ENCODE data around the gene TMEM101.
"Not testable (repeated sequence)": the region's sequence is repeated elsewhere in the genome, so short reads cannot be mapped to it uniquely, and the experiment has no call there.

The TMEM101 gene

GRCh38 chr17:44023545-44024270, 8.9 kb upstream of the TMEM101 start:
- DNase-seq, result no peak

- no peak for DNase-seq
Observed at GRCh38 chr17:44022246-44022645, 7.5 kb upstream of the TMEM101 start.

GRCh38 chr17:44021227-44021626, 6.5 kb upstream of the TMEM101 start:
- DNase-seq, result not testable (repeated sequence)

- DNase-seq, result no peak
Observed at GRCh38 chr17:44014133-44014436, 678 bp downstream of the TMEM101 start.

DNA sequence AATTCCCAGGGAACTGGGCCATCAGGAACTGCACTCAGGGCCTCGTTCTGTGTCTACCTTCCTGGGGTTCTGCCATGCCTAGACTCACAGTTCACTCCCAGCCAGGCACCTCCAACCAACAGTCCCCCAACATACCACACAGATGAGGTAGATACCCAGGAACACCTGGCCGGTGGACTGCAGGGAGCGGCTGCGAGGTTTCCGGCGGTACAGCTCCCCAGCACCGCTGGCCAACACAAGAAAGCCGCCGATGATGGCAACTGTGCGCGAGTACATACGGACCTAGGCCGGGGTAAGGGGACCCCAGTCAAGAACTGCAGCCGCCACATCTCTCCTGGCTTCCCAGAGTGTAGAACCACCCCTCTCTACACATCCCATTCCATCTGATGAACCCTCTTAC, 1.9 kb downstream of the TMEM101 start:
- DNase-seq, result no peak

DNA sequence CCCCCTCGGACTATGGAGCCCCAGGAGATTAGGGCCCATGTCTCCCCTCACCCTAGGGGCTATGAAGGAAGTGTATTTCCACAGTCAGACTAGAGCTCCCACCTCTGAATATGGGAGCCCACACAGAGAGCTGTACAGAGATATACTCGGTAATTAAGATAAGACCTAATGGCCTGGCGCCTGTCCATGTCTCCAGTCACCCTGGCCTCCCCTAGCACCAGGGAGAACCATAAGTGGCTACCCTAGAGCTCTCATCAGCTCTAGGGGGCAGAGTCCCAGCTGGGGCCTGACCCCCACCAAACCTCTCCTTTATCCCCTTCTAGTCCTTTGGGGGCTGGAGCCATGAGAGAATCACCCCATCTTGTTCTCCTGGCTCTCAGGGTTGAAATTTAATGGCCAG, 2.4 kb downstream of the TMEM101 start:
- no peak for DNase-seq

DNA sequence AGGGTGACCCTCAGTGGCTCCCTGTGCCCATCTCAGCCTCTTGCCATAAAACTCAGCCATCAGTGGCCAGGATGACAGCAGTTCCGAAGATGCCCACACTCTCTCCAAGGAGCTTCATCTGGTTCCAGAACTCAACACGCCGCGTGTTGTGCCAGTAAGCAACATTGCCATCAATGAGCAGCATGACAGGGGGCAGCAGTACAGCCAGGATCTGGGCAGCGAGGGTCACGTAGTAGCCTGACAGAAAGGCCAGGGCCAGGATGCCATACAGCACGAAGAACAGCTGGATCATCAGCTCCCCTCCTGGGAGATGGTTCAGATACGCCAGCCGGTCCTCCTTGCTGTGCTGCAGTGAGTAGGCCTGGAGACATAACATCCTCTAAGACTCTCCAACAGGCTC, 2.9 kb downstream of the TMEM101 start:
- no peak for DNase-seq

DNA sequence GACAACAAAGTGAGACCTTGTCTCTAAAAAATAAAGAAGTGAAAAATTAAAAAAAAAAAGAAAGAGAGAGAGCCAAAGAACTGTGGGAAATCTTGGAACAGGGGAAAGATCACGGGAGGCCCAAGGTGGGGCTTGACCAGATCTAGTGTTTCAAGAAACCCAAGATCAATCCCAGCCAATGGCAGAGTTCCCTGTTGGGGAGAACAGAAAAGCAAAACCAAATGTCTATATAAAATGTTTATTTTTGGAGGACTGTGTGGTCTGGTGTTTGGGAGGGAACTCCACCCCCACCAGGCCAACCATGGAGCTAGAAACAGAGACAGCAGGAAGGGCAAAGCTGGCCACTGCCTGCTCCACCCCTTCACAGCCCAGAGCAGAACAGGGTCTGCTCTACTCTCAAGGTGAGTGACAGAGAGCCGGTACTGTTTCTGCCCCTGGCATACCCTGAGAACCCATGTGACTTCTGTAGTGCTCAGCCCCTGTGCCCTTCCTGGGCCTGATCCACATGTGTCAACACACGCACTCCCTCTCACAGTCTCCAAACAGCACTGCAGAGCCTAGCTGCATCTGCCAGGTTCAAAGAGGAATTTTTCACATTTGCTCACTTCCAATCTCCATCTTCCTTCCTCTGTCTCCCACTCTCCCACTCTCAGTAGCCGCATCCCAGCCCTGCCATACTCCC, 3.7 kb downstream of the TMEM101 start:
- no peak for DNase-seq

- DNase-seq, result no peak
Observed at GRCh38 chr17:44008205-44008909, 6.4 kb downstream of the TMEM101 start.

DNA sequence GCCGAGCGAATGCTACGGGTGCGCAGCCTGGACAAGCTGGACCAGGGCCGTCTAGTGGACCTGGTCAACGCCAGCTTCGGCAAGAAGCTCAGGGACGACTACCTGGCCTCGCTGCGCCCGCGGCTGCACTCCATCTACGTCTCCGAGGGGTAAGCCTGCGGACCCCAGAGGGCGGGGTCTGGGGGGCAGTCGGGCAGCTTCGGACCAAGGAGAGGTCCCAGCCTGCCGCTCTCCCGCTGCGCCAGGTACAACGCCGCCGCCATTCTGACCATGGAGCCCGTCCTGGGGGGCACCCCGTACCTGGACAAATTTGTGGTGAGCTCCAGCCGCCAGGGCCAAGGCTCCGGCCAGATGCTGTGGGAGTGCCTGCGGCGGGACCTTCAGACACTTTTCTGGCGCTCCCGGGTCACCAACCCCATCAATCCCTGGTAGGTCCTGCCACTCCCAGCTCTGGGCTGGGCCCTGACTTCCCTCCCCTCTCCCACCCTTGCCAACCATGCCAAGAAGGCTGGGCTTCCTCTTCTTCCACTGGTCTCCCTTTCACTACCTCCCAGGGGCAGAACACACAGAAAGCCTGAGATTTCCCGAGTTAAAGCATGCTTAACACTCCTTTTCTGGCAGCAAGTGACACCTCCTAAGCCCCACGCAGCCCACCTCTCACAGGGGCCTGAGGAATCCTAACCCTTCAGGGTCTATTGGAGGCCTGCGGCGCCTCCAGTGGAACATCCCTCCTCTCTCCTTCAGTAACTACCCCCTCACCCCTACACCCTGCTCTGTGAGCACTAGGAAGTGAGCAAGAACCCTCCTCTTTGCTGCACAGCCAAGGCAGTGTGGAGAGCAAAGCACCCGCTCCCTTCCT, 7.2 kb downstream of the TMEM101 start:
- DNase-seq, result no peak

DNA sequence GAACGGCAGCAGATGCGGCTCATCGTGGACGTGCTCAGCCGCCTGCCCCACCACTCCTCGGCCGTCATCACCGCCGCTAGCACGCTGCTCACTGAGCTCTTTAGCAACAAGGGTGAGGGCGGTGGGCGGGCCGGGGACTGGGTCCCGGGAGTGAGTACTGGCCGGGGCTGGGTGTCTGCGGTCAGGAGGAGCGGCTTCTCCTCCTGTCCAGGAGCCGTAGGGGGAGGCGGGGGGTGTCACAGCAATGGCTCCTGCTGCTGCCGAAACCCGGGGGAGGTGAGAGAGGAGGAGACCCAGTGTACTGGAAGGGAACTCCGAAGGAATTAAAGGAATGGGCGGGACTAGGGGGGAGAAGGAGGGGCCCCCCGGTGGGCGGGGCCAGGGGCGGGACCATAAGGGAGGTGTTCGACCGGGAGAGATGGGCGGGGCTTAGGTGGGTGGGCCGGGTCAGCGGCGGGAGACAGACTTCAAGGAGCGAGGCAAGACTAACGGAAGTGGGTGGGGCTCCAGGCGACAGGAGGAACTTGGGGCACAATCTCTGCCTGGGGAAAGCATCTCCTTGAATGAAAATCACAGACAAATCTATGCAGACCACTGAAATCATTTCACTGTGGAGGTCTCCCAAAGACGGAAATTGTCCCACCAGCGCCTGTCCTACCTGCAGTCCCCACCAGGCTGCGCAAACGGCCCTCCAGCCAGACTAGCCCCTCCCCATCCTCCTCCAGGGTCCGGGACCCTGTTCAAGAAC, 8.0 kb downstream of the TMEM101 start:
- peak; percentile 74 for DNase-seq

DNA sequence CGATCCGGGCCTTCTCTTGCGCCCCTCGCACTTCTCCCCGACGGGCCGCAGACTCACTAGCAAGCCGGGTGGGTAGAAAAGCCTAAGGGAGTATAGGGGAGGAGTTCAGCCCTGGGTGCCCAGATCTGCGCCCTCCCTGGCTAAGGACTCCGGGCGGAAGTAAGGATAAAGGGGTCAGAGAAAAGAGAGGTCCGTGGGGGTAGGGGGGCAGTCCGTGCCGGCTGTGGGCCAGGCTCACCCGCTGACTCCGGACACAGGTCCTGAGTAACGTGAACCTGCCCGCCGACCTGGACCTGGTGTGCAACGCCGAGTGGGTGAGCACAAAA, 8.5 kb downstream of the TMEM101 start:
- no peak for DNase-seq

DNA sequence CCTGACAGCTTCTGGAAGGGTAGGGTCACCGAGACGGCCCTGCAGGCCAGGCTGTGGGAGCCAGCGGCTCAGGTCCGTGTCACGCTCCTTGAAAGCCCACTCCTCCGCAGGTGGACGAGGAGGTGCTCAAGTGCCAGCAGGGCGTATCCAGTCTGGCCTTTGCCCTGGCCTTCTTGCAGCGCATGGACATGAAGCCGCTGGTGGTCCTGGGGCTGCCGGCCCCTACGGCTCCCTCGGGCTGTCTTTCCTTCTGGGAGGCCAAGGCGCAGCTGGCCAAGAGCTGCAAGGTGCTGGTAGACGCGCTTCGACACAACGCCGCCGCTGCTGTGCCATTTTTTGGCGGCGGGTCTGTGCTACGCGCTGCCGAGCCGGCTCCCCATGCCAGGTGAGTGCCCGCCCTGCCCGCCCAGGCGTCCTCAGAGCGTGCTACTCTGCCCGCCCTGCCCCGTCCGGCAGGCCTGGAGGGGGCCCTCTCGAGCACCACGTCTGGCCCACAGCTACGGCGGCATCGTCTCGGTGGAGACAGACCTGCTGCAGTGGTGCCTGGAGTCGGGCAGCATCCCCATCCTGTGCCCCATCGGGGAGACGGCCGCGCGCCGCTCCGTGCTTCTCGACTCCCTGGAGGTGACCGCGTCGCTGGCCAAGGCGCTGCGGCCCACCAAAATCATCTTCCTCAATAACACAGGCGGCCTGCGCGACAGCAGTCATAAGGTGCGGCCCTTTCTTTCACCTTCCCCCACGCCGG, 9.1 kb downstream of the TMEM101 start:
- DNase-seq, result no peak

- no peak for DNase-seq
Observed at GRCh38 chr17:44004761-44005526, 9.8 kb downstream of the TMEM101 start.

DNA sequence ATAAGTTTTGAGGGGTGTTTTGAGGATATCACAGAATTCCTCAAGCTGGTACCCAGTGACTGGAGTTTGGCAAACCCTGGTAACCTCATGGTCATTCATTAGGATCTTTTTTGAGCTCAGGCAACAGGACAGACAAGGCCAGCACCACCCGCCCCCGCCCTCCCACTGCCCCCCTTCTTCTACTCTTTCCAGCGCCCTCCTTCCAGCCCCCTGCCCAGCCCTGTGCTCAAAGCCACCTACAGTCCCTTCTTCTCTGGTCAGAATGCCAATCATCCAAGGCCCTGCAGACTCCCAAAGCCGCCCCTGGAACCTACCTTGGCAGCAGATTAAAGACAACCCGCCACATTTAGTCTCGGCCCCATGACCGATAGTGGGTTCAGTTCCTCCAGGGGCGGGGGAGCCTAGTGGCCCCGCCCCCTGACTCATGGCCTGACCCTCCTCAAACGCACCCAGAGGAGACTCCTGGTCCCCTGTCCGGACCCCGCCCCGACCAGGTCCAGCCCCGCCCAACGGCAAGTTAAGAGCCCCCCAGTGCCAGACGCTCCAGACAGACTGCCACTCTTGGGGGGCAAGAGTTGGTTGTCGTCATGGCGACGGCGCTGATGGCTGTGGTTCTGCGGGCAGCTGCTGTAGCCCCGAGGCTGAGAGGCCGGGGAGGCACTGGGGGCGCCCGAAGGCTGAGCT, 10.5 kb downstream of the TMEM101 start, which contains the start of gene NAGS:
Gene NAGS (plus strand): TSS at position 546 of the 684 bp plus-strand sequence. CDS start 42 bp downstream, at position 588.
- no peak for DNase-seq

DNA sequence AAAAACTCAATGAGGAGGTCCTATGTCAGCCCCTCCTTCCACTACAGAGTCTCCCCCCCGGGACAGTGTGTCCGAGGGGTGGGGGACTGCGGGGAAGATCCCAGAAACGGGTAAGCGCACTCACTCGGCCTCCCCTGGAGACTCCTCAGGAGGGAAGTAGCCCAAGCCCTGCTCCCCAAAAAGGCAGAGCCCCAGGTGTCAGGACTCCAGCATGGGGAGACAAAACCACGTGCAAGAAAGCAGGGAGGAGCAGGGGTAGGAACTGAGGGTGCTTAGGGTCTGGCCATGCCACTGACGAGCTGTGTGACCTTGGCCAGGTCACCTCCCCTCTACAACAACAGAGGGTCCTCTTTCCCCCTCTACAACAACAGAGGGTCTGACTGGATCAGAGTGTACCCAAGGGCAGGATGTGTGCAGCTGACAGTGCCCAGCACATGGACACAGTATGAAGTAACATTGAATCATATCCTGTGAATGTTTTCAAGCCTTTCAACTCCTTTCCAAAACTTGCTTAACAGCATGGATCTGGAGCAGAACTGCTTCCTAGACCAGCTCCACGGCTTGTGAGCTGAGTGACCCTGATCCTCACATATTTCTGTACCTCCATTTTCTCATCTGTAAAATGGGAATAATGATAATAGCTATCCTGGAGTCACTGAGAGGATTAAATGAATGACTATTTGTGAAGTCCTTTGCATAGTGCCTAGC, 12.5 kb downstream of the TMEM101 start:
- no peak for DNase-seq

DNA sequence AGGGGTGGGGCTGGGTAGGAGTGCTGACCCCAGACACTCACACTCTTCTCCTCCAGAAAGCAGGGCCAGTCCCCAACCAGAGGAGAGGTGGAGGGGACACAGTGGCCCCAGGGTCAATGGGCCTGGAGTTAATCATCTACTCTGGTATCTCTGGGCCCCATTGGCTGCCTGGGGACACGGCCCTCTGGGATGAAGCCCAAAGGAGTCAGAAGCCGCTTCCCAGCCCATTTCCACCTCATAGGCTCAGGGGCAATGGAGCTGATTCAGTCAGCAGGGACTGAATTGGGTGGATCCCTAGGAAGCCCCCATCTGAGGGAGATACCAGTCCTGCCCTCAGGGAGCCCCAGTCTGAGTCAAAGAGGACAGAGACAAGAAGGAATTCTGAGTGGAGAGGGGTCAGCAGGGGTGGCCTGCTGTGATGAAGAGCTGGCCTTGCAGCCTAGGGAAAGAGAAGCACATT, 13.3 kb downstream of the TMEM101 start:
- DNase-seq, result no peak

GRCh38 chr17:44000871-44001460, 13.8 kb downstream of the TMEM101 start:
- no peak for DNase-seq

Measured in NCI-H1092 treated with DMSO at 0.1 percent for 48 hours (cell line).